GM21786 (cell line): ENCODE results near the gene CROT.

Experiments
- ATAC-seq: cut with Tn5 transposase; IDR thresholded peaks from one replicate; pipeline ENCODE4 v1.9.1; 2021; ENCODE audit not compliant: unreplicated experiment

The CROT gene

DNA sequence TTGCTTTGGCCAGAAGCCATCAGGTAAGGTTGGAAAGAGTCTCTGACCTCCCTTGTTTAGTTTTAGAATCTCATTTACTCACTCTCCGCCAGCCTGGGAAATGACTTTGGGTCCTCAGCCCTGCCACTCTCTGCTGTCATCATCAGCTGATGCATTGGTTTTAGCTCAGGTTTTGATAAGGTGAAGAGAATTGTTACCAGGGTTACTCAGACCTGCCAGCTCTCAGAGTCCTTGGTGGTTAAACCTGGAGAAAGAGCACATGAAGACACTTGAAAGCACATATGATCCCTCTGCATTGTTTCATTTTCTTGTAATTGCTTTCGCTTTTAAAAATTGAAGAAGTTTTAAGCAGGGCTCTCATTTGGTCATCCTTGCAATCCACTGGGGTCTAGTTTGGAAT is 4.0 kb upstream of the CROT start:
- no peak for ATAC-seq

DNA sequence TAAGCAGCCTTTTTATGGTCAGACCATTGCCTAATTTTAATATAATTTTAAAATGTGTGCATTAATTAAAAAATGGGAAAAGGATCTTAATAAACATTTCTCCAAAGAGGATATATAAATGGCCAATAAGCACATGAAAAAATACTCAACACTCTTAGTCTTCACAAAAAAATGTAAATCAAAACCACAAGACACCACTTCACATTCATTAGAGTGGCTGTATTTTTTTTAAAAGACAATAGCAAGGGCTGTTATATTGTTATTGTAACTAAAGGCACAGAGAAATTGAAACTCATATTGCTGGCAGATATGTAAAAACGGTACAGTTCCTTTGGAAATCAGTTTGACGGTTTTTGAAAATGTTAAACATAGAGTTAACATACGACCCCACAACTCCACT is 3.2 kb upstream of the CROT start:
- no peak for ATAC-seq

DNA sequence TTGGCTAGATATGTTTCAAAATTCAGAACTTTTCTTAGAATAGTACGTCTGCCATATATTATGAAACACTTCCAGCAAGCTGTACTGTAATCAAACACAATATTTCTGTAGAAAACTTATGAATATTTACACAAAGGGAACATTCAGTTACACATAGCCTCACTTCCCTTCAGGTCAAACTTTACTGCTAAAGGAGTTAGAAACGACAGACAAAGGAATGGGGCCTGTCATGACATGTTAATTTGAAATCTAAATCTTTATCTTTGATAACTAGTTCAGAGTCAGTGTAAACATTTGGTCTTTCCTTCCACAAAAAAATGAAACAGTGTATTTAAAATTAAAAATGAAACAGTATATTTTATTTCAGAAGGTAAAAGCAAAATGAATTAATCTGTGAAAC is 1.0 kb upstream of the CROT start:
- ATAC-seq = no peak

DNA sequence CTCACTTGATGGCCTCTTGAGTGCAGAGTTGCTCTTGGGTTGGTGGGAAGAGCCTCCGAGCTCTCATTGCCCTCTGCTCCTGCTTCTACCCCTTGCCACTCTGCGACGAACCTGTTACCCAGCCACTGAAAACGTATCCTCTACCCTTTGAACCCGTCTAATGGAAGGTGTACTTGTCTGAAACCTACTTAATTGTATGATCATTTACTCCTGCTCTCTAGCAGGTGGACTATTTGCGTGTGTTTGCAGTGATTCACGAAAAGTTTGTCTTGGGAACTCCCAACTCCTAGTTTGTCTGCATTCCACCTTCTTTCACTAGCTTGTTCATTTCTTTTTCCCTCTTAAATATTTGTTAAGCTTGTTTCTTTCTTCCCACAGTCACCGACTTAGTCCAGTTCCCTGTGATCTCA is 503 bp downstream of the CROT start:
- ATAC-seq = no peak

DNA sequence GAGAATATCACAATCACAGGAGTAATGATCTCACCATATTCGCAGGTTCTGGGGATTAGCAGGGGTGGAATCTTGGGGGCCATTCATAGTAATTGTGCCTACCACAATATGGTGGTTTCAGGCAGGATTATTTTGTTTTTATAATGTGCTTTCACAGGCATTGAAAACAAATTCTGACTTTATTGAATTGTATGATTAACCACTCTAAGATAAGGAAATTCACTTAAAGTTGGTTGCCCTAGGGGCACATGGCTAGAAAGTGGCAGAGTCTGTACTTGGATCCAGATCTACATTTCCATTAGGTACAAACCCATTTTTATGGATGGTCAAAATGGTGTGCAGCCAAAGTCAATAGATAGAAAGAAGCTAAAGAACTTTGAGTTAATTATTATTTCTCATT is 1.7 kb downstream of the CROT start:
- no peak for ATAC-seq

DNA sequence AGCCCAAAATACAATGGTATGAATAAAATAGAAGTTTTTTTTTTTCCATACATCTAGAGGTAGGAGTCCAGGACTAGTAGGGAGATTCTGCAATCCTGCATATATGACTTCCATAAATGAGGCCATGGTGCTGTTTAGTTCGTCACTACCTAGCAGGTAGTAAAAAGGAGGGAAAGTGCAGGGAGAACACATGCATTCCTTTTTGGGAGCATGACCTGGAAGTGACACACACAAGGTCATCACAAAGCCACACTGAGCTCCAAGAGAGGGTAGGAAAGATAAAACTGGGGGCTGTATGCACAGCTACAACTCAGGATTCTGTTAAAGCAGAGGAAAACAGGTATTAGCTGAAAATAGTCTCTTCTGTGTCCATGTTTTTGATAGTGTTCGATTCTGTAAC is 2.2 kb downstream of the CROT start:
- no peak for ATAC-seq

DNA sequence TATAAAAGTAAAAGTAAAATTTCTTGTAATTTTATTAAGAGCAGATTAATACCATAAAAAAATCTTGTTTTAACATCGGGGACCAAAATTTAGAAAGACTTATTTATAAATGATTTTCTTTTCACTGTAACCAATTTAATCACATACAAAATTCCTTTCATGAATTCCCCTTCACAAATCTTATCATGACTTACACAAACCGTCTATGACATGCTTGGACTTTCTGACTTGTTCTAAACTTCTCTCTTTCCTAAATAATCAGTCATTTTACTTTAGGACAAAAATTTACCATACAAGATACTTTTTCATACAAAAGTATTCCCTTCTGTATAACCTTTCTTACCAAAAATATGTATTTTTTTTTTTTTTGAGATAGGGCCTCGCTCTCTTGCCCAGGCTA is 9.3 kb downstream of the CROT start:
- no peak for ATAC-seq

DNA sequence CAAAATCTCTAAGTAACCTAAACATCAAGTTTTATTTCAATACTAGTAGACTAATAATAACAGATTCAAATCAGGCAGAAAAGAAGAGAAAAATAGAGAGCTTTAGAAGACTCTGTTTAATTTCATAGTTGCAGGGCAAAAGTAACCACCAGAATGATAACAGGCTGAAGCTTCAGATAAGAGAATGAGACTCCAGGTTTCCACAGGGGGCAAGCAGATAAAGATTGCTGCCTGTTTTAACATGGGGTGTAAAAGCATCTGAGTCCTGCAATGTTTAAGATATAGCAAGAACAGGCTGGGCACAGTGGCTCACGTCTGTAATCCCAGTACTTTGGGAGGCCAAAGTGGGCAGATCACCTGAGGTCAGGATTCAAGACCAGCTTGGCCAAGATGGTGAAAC is 11.0 kb downstream of the CROT start:
- no peak for ATAC-seq

DNA sequence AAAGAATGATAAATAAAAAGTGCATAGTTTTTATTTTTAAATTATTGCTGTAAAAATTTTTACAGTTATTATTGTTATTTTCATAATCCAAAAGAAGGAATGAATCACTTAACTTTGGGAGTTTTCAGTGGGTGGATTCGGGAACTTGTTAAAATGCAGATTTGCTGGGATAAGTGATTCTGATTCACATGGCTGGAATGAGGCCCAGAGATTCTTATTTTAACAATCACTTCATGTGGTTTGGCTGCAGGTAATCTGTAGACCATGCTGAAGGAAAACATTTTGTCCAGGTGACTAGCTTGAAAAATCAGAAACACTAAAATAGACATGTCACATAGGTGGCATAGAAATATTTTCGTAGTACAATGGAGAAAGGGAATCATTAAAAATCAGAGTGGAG is 13.9 kb downstream of the CROT start:
- ATAC-seq = no peak

DNA sequence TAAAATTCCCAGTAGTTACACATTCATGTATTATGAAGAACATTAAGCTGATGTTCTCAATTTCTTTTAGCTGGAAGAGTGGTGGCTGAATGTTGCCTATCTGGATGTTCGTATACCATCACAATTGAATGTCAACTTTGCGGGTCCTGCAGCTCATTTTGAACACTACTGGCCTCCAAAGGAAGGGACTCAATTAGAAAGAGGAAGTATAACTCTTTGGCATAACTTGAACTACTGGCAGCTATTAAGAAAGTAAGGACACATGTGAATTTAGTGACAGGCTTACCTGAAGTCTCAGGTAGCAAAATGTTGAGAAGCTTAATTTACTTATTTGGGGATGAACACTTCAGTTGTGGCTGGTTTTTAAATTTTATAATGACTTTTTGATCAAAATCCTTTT is 15.9 kb downstream of the CROT start:
- ATAC-seq = no peak

DNA sequence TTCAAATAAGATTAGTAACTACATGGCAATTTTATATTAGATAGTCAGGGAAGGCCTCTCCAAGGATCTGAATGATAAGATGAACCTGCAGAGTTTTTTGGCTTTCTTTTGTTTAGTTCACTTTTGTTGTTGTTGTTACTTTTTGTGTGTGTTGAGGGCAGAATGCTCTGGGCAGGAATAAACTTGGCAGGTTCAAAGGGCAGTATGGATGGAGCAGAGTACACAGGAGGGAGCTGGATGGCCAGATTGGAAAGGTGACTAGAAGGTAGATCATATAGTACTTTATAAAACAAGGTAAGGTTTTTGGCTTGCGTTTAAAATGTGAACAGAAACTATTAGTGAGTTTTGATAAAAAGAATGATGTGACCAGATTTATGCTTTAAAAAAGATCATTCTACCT is 17.9 kb downstream of the CROT start:
- ATAC-seq = no peak

DNA sequence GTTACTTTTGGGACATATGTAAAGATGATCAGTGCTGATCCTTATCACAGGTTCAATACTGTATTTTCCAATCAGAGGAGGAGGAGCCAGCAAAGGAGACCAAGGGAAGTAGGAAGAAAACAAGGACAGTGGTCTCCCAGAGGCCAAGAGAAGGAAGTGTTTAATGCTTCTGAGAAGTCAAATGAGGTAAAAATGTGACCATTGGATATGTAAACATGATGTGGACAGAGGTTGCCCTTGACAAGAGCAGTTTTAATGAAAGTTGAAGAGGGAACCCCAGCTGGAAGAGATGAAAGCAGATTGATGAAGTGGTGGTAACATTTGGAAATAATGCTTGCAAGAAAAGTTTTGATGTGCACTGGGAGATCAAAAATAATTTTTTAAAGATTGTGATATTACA is 18.8 kb downstream of the CROT start:
- no peak for ATAC-seq

DNA sequence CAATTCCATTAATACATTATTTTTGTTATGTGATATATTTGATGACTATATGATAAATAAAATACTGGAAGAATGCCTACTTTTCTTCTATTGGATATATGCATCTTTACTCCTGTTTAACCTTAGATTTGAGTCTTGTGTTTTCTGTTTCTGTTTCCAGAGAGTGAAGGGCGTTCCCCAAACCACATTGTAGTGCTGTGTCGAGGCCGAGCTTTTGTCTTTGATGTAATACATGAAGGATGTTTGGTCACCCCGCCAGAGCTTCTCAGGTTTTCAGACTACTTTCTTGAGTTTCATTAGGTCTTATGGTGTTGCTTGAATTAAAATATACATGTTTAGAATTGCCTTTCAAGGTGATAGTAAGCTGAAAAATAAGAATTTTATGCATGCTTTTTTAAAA is 23.8 kb downstream of the CROT start:
- no peak for ATAC-seq

DNA sequence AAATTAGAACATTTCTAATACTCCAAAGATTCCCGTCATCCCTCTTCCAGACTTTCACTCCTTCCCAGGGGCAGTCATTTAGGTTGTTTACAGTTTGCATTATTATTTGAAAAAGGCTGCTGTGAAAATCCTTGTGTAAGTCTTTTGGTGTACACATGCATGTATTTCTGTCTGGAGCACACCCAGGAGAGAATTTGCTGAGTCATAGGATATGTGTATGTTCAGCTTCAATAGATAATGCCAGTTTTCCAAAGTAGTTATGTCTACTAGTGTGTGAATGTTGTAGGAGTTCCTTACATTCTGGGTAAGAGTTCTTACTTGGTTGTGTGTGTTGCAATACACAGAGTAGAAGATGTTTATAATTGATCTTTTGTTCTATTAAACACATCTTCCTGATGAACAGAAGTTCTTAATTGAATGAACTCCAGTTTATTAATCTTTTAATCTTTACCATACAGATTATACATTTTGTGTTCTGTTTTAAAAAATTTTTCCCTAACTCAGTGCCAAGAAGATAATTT is 25.3 kb downstream of the CROT start:
- ATAC-seq = no peak

DNA sequence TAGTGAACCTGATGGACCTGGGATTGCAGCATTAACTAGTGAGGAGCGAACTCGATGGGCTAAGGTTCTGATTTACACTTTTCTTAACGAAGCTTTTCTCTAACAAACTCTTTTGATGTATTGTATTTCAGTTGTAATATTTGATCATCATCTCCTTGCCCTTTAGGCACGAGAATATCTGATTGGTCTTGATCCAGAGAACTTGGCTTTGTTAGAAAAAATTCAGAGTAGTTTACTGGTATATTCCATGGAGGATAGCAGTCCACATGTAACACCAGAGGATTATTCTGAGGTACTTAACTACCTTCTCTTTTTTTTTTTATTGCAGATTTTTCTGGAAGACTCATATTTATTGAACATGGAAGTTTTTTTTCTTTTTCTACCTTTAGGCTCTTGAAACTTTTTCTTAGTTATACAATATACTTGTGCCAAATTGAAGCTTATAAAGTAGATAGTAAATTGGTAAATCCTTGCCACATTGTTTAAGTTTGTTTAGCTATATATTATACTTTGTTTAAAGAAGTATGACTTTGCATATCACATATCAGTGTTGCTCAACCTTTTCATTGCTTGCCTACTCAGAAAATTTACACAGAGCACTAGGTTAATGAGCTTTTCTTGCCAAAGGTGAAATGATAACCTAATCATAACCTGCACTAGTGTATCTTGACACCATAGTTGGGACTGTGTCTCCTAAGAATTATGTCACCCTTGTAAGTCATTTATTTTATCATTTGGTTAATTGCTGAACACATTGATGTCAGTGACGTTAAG is 30.4 kb downstream of the CROT start:
- no peak for ATAC-seq

DNA sequence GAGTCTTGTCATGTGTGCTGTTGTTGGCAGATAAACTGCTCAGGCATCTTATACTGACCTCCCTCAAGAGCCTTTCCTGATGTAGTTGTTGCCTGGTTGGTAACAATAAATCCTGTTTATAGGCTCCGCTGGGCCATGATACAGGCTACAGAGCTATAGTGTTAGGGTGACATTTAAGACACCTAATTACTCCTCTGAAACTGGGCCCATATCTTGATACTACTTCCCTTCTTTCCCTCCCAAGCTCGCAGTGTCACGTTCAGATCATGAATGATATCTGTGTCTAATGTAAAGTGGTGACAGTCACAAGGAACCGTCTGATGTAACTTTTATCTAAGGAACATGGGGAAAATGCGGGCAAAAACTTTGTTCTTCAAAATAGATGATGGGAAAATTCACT is 35.4 kb downstream of the CROT start:
- no peak for ATAC-seq

DNA sequence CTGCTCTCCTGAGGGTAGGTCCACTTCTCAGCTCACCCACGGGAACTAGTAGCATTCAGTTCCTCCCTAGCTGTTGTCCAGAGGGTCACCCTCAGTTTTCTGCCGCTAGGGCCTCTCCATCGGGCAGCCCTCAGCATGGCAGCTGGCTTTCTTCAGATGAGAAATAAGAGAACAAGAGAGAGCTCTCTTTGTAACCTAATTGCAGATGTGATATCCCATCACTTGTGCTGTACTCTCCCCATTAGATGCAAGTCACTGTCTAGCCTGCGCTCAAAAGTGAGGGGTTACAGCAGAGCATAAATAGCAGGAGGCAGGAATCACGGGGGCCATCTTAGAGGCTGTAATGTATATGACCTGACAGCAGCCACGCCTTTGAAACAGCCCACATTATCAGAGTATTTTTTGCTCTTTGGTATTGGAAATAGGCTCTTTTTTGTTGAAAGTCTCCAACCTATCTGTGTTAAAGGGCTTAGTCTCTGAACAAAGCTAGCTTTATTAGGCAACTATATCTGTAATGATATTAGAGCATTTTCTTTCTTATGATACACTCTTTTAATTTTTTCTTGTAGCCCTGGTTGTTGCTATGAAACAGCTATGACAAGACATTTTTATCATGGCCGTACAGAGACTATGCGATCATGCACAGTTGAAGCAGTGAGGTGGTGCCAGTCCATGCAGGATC is 45.7 kb downstream of the CROT start:
- ATAC-seq = no peak

DNA sequence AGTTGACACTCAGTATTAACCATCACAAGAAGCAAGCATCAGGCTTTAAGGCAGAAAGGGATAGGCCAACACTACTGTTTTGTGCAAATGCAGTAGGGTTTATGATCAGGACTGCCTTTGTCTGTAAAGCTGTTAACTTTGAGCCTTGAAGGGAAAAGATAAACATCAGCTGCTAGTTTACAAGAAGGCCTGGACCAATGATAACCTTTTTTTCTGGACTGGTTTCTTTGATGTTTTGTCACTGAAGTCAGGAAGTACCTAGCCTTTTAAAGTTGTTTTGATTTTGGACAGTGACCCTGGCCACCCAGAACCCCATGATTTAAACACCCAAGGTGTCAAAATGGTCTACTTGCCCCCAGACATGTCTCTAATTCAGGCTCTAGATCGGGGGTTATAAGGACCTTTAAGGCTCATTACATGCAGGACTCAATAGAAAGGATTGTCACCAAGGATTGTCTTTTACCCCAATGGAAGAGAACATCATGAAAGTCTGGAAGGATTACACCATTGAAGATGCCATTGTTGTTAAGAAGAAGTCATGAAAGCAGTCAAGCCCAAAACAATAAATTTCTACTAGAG is 50.1 kb downstream of the CROT start:
- ATAC-seq = no peak

DNA sequence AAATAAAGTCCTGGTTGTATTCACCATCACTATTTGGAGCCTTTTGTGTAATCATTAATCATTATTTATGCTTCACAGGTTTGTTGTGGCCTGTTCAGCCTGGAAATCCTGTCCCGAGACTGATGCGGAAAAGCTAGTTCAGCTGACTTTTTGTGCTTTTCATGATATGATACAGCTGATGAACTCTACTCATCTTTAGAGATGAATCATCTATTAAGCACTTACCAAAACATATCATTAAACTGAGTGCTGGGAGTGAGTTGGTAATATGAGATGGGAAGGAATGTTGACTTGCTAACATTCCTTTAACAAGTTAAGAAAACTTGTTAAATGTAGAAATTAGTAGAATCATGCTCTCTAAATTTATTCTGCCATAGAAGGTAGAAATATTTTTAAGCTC is 53.0 kb downstream of the CROT start:
- no peak for ATAC-seq

DNA sequence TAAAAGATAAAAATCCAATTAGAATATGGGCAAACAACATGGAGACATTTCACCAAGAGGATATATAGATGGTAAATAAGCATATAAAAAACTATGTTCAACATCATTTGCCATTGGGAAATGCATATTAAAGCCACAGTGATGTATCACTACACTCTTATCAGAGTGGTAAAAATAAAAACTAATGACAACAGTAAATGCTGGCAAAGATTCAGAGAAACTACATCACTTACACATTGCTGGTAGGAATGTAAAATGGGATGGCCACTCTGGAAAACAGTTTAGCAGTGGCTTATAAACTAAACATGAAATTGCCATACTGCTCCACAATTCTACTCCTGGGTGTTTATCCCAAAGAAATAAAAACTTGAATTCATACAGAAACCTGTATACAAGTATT is 59.2 kb downstream of the CROT start:
- no peak for ATAC-seq

DNA sequence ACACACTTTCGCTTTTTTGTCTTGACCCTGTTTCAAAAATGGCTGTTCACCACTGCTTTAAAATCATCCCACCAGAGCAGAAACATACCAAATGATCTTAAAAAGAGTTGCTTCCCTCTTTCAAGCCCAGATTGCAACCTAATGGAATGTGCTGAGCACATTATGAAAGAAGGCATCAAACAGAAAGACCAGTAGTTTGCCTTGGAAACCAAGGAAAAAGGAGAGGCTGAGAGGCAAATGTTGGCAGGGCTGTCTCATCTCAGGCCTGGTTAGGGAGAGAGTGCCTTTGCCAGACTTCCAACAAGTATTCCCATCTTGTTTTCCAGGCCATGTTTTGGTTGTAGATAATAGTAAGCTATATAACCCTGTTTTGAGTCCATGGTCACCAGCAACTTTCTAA is 65.7 kb downstream of the CROT start:
- ATAC-seq = no peak

DNA sequence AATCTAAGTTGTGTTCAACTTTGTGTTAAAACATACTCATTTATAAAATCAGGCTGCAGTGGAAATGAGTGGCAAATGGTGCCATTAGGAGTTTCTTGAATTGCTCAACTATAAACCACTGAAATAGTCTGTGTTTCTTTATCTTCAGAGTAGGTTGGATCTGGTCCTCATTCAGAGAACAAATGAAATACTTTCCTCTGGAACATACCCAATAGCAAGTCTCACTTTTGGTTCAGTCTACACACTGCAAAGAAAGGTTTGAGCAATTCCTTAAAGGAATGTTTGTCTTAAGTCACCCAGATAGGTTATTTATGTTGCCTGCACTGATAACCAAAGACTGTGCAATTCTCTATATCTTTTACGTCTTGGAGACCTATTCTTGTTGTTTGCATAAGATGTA is 67.6 kb downstream of the CROT start:
- no peak for ATAC-seq
